HG03460 (cell line): ENCODE results near the gene CD6.
A peak's percentile ranks its signal among the peaks of the same experiment; 100 is the strongest.

Source experiments
- ATAC-seq: cut with Tn5 transposase; IDR thresholded peaks from one replicate; pipeline ENCODE4 v1.9.1; 2021; ENCODE audit not compliant: unreplicated experiment

CD6 gene

DNA sequence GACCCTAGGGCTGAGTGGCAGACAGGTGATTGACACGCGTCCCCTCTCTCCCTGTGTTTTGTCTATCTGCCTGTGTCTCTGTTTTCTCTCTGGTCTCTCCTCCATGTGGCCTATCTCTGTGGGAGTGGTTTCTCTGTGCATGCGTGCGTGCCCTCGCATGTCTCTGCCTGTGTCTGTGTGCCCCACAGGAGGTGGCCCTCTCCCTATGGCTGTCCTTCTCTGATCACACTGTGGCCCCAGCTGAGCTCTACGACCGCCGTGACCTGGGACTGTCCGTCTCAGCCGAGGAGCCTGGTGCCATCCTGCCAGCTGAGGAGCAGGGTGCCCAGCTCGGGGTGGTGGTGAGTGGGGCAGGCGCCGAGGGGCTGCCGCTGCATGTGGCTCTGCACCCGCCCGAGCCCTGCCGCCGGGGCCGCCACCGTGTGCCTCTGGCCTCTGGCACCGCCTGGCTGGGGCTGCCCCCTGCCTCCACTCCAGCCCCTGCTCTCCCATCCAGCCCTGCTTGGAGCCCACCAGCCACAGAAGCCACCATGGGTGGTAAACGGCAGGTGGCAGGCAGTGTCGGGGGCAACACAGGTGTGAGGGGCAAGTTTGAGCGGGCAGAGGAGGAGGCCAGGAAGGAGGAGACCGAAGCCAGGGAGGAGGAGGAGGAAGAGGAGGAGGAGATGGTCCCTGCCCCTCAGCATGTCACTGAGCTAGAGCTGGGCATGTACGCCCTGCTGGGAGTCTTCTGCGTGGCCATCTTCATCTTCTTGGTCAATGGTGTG is 35.6 kb upstream of the CD6 start:
- ATAC-seq = no peak

GRCh38 chr11:60936467-60937143 is 34.9 kb upstream of the CD6 start:
- no peak for ATAC-seq

GRCh38 chr11:60937144-60937527 is 34.3 kb upstream of the CD6 start:
- no peak for ATAC-seq

DNA sequence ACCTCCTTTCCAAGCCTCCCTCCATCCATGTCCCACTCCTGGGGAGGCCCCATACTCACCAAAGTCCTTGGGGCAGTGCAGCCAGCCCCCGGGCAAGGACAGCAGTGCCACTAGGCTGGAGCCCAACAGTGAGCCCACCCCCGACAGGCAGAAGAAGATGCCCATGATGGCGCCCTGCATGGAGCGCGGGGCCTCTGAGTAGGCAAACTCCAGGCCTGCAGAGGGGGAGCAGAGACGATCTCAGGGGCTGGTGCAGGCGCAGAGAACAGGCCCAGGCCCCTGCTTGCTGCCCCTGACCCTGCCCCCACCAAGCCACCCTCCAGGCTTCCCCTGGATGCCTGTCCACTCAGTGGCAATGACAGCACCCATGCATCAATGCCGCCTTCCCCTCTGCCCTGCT is 33.7 kb upstream of the CD6 start:
- no peak for ATAC-seq

- ATAC-seq = no peak
Observed at GRCh38 chr11:60938500-60938899, 33.0 kb upstream of the CD6 start.

DNA sequence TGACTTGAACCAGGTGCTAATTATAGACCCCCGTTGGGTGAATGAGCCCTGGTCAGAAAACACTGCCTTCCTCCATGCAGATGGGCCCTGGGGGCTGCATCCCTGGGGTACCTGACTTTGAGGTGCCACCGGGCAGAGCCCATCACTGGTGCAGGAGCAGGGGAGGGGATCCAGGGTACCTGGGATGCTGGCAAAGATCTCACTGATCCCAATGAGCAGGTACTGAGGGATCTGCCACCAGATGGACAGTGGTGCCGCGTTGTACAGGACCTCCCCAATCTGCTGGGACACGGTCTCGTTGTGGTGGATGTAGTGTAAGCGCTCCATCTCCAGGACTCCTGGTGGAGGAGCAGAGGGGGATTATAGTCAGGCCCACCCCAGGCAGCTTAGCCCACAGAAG is 32.2 kb upstream of the CD6 start:
- no peak for ATAC-seq

DNA sequence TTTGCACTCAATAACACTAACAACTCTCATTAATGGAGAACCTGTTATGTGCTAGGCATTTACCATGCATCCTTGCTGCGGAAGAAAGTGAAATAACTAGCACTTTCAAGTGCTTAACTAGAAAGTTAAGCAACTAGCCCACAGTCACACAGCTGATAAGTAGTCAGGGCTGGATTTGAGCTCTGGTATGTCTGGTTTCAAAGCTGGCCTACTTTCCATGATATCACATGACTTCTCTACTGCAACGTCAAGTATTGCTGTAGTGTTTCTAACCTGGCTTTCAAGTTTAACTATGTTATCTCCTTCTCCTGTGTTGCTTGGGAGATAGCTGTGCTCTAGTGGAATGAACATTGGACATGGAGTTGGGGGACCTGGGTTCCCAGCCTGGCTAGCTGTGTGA is 31.6 kb upstream of the CD6 start:
- ATAC-seq = no peak

- ATAC-seq = no peak
Observed at GRCh38 chr11:60941371-60942119, 29.9 kb upstream of the CD6 start.

DNA sequence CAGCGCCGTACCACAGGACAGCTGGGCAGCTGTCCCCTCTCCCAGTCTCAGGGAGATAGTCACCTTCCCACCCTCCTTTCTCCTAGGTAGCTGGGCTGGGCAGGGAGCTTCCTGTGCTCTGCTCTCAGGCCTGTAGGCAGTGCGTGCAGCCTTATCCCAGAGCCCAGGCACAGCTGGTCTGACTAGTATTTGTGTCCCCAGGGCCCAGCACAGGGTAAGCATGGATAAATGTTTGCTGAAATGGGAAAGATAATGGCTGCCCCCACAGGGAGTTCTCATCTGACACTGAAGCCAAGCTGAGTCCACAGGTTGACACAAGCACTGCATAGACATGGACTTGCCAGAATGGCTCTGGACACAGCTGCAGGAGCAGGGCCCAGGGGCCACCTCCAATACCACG is 29.3 kb upstream of the CD6 start:
- ATAC-seq = no peak

DNA sequence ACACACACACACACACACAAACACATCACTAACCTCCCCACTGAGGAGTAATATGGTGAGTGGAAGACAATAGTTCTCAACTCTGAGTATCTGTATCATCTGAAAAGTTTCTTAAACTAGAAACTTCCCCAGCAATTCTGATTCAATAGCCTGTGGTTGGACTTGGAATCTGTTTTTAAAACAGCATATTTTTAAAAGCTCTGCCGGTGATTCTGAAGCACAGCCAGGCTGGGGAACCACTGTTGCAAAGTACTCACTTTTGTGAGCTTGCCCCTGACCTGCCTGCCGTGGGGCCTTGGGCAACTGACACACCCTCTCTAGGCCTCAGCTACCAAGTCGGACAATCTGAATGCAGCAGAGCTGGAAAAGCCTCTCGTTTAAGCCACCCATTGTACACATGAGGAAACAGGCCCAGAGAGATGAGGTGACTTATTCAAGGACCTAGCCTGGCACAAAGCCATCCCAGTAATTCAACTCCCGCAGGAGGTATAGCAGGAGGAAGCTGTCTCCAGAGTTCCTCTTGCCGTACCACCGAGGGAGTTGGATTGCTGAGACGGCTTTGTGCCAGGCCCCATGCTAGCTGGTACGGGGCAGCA is 28.4 kb upstream of the CD6 start:
- no peak for ATAC-seq

DNA sequence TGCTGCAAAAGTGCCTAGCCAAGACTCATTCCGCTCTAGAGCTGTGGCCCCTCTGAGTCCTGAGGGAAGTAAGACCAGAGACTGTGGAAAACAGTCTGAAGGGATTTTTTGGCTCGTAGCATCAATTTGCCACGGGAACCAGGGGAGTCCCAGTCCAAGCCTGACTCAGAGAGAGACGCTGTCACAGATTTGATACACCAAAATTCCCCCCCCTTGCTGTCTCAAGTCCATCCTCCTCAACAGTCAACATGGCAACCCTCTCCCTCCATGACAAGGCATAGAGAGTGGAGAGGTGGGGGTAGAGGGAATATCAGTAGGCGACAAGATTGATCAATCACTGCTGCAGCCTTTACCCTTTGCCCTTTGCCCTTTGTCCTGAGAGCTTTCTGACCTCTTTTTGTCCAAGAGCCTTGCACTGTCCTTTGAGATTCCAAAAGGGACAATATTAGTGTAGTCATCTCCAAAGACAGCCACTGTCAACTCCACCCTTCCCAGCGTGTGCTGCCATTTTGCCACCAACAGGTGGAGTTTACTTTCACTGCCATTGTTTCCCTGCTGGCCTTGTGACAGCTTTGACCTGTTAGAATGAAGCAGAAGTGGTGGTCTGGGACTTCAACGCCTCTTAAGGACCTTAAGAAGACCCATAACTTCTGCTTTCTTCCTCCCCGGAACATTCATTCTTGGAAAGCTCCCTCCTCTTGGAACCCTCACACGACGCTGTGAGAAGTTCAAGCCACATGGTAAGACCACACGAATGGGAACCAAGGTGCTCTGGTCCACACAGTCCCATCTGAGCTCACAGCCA is 26.8 kb upstream of the CD6 start:
- ATAC-seq = no peak

- ATAC-seq = no peak
Observed at GRCh38 chr11:60945295-60945667, 26.2 kb upstream of the CD6 start.

DNA sequence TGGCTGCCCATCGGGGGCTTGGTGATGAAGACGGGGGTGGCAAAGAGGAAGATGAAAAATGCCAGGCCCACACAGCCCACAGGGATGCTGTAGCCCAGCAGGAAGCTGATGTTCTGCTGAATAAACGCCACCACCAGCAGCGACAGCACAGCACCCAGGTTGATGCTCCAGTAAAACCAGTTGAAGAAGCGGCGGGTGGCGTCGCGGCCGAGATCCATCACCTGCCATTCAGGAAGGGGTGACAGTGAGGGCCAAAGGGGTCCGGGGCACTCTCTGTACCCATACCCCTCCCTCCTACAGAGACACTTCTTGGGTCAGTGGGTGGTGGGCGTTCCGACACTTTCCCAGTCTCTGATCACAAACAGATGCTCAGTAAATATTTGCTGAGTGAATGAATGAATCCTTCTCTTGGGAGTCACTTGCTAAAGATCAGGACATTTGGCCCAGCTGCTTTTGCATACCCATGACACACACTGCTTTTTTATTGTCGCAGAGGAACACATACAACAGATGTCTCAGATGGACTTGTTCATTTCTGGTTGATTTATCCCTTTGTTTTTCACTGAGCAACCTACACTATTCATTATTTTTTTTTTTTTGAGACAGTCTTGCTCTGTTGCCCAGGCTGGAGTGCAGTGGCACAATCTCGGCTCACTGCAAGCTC is 24.7 kb upstream of the CD6 start:
- no peak for ATAC-seq

- no peak for ATAC-seq
Observed at GRCh38 chr11:60947700-60948099, 23.8 kb upstream of the CD6 start.

DNA sequence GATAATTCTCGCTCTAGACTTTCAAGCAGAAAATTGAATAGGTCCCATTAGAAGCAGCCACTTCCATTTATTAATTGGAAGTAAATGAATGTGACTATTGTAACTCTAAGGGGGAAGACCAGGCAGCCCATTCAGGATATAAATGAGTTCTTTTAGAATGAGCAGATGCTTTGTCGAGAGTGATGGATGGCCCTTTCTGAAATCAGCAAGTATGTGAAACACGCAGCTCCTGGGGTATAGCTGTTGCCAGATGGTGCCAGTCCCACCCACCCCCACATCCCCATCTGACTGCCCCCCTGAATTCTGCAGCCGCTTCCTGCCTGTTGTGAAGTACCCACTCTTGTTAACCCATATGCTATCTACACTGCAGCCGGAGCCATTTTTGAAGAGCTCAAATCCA is 23.2 kb upstream of the CD6 start:
- no peak for ATAC-seq

GRCh38 chr11:60950024-60950423 is 21.5 kb upstream of the CD6 start:
- ATAC-seq = no peak

DNA sequence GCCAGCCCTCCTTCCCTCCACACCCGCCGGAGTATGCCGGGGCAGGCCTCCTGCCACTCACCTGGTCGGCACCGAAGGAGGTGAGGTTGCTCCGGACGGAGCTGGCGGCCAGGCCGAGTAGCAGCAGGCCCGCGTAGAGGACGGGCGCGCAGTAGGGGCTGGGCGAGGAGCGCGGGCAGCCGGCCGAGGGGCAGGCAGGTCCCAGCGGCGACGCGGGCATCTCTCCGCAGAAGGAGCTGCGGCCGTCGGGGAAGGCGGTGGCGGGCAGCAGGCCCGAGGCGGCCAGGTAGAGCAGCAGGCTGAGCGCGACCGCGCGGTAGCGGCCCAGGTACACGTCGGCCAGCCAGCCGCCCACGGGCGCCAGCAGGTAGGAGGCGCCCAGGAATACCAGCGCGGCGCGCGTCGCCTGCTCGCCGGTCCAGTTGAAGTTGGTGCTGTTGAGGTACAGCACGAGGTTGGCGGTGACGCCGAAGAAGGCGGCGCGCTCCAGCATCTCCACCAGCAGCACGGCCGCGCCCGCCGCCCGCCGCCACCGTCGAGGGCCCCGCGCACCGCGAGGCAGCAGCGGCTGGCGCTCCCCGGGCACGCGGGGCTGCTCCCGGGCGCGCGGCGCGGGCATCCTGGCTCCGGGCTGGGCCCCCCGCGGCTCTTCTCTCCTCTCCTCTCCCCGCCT is 20.4 kb upstream of the CD6 start:
- ATAC-seq = no peak

- no peak for ATAC-seq
Observed at GRCh38 chr11:60951606-60951903, 19.9 kb upstream of the CD6 start.

DNA sequence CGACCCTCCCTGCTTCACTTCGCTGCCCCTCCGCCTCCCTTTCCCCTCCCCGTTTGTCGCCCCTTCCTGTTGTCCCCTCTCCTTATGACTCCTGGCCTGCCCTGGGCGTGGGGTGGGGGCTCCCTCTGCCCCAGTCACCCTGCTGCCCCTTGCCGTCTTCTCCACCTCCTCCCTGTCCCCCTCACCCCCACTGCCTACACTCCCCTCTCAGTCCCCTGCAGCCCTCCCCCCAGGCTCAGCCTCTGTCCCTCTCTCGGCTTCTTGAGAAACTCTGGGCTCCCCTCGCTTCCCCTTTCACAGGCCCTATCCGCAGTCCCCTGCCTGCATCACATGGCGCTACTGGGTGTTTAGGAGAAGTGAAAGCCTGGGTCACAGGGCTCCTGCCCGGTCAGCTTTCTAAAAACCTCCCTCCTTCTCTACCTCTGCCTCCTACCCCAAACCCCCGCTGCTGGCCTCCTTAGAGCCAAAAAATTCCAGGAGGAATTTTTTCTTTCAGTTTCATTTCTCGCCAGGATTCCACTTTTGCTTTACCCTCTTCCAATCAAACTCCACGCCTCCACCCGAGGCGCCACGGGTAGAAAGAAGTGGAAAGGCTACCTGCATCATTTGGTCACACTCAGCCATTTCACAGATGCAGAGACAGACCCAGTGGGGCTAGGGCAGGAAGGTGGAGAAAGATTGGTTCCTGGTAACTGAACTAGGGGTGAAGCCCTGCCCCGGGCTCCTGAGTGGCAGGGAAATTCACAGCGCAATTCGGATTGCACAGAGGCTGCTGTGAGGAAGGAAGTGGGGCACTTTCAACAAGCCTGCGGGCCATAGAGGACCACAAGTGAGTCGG is 19.4 kb upstream of the CD6 start, which contains the start of gene SLC15A3:
Gene SLC15A3 (minus strand): TSS at position 273 of the 838 bp plus-strand sequence. CDS start 625 bp downstream, outside the sequence.
- peak; percentile 86 for ATAC-seq
